HG02759 (cell line): ENCODE measurements around the gene MARCHF5.

Experiments
- ATAC-seq: cut with Tn5 transposase; IDR thresholded peaks from one replicate; pipeline ENCODE4 v1.9.1; 2021; ENCODE audit warnings: mild to moderate bottlenecking, moderate library complexity; ENCODE audit not compliant: unreplicated experiment

MARCHF5 gene

DNA sequence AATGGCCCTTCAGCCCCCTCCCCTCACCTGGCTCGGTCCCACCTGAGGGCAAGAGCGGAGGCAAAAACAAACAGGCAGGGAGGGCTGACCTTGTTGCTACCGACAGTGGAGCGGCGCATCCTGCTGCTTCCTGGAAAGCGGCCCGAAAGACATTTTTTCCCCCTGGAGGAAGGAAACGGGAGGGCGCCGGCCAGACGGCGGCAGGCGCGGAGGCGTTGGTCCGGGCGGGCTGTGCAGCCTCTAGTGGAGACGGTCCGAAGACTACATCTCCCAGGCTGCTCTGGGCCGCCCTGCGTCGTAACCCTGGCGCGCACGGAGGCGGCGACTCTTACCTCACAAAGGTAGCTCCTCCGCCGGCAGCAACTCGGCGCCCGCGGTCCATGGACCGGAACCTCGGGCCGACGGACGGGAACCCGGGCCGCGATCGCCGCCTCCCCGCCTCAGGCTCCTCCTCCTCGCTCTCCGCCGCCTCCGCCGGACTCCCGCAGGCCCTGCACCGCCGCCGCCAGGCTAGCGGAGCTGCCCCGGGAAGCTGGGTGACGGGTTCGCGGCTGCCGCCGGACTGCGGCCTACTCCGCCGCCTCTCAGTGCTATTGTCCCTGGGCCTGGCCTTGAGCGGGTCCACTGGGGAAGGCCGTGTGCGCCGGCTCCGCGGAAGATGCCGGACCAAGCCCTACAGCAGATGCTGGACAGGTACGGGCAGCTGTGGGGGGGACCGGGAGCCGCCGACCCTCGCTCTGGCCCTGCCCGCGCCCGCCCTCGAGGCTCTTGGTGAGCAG, at the start of gene MARCHF5, which contains the start of gene CPEB3:
MARCHF5 (plus strand) TSS at position 331 of the 779 bp plus-strand sequence; CDS start at position 659, 328 bp downstream.
CPEB3 (minus strand) TSS at position 242 of the 779 bp plus-strand sequence. CDS start 50,728 bp downstream, outside the sequence.
- peak; percentile 99 for ATAC-seq

DNA sequence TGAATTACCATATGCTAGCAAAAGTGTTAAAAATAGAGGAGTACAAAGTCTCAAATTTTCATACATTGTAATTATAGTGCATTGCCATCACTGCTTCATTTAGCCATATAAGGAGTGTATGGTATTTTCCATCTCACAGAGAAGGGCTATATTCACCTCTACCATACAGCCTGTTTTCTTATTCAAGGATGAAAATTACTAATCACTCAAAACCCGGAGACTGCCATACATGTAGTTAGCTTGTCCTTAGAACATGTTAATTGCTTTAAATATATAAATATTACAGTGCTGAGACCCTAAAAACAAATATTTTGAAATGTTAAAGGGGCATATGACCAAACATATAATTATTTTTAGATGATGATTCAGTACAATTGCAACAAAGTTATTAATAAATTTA, 49.5 kb upstream of the MARCHF5 start:
- ATAC-seq = no peak

- ATAC-seq = no peak
Measured at GRCh38 chr10:92242380-92242779, 48.6 kb upstream of the MARCHF5 start.

GRCh38 chr10:92242910-92243671, 47.9 kb upstream of the MARCHF5 start:
- ATAC-seq = peak; percentile 39

DNA sequence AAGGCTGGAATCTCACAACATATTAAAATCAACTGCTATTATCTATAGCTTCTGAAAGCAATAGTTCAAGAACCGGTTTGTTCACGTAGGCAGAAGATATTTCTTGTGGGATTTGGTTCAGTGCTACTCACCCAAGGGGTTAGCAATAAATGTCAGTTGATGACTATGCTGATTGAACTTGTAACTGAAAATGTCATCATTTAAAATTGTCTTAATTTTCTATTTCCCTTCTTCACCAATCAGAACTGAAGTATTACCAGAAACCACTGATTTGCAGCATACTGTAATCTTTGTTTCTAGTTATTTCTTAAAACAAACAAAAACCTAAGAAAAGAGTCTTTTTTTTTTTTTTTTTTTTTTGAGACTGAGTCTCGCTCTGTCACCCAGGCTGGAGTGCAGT, 46.2 kb upstream of the MARCHF5 start:
- peak; percentile 44 for ATAC-seq

GRCh38 chr10:92248566-92248965, 42.4 kb upstream of the MARCHF5 start:
- ATAC-seq = no peak

DNA sequence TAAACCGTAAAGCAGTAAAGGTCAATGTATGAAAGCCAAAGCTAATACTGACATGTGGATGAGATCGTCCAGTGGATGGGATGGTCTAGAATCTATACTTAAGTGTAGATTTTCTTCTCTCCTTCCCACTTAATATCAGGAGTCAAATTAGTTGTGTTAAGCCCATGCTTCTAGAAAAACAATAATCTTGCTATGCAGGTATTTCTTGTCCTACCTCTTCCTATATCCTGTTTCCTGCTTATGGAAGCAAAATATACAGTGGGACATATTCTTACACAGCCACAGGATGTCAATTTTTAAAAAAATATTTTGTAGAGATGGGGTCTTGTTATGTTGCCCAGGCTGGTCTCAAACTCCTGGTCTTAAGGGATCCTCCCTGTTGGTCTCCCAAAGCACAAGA, 27.6 kb upstream of the MARCHF5 start:
- ATAC-seq = no peak

- ATAC-seq = no peak
Measured at GRCh38 chr10:92264249-92264648, 26.7 kb upstream of the MARCHF5 start.

- ATAC-seq = no peak
Measured at GRCh38 chr10:92265687-92266258, 25.2 kb upstream of the MARCHF5 start.

GRCh38 chr10:92267343-92267742, 23.6 kb upstream of the MARCHF5 start:
- no peak for ATAC-seq

GRCh38 chr10:92268748-92269147, 22.2 kb upstream of the MARCHF5 start:
- no peak for ATAC-seq

DNA sequence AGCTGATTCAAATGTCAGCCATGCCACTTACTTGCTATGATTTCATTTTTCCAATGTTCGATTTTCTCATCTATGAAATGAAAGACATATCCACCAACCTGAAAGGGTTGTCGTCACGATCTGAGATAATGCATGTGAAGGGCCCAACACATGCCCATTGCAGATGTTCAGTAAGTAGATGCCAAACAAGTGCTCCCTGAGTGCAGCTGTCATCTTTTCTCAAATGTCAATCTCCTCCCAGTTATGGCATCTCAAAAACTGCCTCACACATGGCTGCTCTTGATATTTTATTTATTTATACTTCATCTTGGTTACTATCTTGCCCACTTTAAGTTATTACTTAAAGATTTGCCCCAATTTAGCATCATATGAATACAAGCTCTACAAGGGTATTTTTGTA, 16.9 kb upstream of the MARCHF5 start:
- ATAC-seq = no peak

DNA sequence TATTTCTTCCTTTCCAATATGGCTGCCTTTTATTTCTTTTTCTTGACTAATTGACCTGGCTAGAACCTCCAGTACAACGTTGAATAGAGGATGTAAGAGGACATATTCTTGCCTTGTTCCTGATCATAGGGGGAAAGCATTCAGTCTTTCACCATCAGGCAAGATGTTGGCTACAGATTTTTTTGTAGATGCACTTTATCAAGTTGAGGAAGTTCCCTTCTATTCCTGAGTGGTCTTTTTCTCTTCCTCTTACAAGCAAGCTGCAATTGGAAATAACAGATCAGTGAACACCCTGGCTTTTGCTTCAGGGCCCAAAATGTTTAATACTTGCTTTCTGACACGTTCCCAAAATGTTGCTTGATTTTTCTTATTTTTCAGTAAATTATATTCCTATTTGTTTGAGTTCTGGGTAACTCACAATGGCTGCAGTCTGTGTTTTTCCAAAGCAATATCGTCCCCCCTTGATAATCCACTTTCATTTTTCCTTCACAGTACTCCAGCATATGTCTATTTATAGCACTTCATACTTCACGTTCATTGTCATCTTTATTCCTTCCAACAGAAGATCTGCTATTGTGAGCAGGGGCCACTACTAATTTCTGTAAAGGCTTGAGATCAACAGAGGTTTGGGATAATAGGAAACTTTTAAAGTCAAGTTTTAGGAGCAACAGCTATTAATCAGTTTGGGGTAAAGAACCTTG, 11.8 kb upstream of the MARCHF5 start:
- no peak for ATAC-seq

GRCh38 chr10:92284112-92284704, 6.8 kb upstream of the MARCHF5 start:
- ATAC-seq = no peak

DNA sequence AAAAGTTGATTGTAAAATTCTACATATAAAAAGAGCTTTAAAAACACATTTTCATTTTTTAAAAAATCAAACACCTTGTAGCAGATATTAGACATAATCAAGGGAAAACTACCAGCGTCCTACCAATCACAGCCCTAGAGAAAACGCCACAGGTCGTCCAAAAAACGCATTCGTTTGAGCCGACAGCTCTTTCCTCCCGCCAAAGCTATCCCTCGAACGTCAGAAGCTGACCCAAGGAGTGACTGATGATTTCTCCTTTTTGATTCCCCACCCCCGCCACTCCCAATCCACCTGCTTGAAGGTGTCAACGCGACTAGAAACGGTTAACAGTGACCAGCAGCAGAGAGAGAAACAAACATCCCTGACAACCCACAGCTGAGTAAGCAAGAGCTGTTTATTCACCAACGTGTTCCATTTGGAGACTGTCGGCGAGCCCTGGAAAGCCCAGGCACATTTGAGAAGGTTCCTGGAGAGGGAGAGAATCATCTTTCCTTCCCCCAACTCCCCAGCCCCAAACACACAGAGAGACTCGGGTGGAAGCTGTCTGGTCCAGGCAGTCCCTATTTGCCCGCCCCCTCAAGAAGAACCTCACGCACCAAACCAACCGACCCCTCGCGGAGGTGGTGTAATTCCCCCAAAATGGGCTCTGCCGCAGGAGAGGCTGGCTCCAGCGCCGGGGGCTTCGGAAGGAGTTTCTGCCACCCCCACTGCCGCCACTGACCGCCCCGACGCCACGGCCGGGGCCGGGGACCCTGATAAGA, 711 bp upstream of the MARCHF5 start:
- no peak for ATAC-seq

DNA sequence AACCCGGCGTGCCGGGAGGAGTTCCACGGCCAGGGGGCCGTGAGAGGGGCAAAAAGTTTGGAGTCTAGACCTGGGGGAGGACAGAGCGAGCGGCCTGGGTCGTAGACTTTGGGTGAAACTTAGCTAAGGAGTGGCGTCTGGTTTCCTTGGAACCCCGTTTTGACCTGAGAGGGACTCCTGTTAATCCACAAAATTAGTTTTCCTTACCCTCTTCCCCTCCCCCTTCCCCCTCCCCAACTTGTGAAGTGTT, 574 bp downstream of the MARCHF5 start:
- no peak for ATAC-seq

GRCh38 chr10:92291921-92292845, 1.2 kb downstream of the MARCHF5 start:
- ATAC-seq = no peak

GRCh38 chr10:92298487-92298886, 7.5 kb downstream of the MARCHF5 start:
- no peak for ATAC-seq

DNA sequence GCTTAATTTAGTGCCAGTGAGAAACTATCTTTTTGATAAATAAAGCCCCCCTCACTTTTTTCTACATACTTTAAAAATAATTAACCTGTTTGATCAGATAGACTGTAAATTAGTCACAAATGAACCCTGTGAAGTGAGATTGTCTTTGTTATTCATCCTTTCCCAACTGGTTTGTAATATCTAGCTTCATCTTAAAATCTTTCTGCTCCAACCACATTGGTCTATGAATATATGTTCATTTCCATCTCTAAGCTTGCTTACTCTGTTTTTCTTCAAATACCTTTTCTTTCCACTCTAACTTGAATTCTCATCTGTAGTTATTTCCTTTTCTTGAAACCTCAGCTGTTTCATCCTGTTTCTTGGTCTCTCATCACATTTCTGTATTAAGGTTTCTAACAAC, 12.1 kb downstream of the MARCHF5 start:
- ATAC-seq = no peak
